Esophagus muscularis mucosa (tissue), 4 donors: ENCODE measurements around the gene CARD9.

Experiments
- CTCF ChIP-seq, 3 experiments: fragments of 200-600 bp in 2 of 3; fragments of 450-650 bp in 1 of 3; sonication (generic) in 2 of 3; IDR thresholded peaks; one replicate each; pipeline ENCODE4 v1.5.1; 2017 to 2019; ENCODE audit warnings: antibody characterized with exemption in 3 of 3, mild to moderate bottlenecking in 2 of 3, moderate library complexity in 1 of 3
- EP300 ChIP-seq: sonication (generic); formaldehyde crosslinking; IDR thresholded peaks from one replicate; pipeline ENCODE4 v1.6.1; 2017; ENCODE audit warnings: antibody characterized with exemption
- POLR2A ChIP-seq: fragments of 450-650 bp; IDR thresholded peaks from one replicate; pipeline ENCODE4 v1.6.1; 2017; ENCODE audit warnings: antibody characterized with exemption, moderate library complexity, mild to moderate bottlenecking, low read depth
- POLR2AphosphoS5 ChIP-seq, 2 donors: sonication (generic); formaldehyde crosslinking; IDR thresholded peaks; one replicate each; pipeline ENCODE4 v1.6.1; 2017; ENCODE audit warnings: antibody characterized with exemption in 2 of 2

GRCh38 chr9:136416914-136417313 lies 43.4 kb upstream of the CARD9 start:
- TF ChIP-seq POLR2AphosphoS5 (IDR thresholded peaks at IDR 0.05), result no peak
- no peak for TF ChIP-seq CTCF (IDR thresholded peaks at IDR 0.05)
- no peak for TF ChIP-seq POLR2A
- no peak for TF ChIP-seq EP300
